IPS-NIHi7 (cell line): ENCODE measurements around the gene DHRSX.
A peak's percentile ranks its signal among the peaks of the same experiment; 100 is the strongest.
"Not testable (repeated sequence)": the region's sequence is repeated elsewhere in the genome, so short reads cannot be mapped to it uniquely, and the experiment has no call there.

Experiments used
- DNase-seq: peaks from one replicate; pipeline ENCODE4 v3.0.0; 2012; ENCODE audit warnings: mixed read lengths; ENCODE audit errors: extremely low spot score

The DHRSX gene

DNA sequence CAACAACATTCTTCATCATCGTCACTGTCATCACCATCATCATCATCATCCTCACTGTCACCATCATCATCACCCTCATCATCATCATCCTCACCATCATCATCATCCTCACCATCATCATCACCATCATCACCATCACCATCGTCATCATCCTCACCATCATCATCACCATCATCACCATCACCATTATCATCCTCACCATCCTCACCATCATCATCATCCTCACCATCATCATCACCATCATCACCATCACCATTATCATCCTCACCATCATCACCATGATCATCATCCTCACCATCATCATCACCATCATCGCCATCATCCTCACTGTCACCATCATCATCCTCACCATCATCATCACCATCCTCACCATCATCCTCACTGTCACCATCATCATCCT is 18.9 kb upstream of the DHRSX start:
- DNase-seq, result not testable (repeated sequence)

DNA sequence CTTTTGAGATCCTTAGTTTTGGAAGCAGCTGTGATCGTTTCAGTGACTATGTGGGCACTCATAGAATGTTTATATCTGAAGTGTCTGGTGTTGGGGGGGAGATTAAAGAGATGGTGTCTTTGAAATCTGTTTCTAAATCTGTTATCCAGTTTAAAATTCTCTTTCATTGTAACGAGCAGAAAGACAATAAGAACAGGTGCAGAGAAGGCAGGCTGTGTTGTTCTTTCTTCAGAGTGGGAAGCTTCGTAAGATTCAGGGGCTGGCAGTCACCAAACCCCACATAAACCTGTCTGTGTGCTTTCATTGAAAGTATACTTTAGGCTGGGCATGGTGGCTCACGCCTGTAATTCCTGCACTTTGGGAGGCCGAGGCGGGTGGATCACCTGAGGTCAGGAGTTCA is 16.3 kb upstream of the DHRSX start:
- no peak for DNase-seq

DNA sequence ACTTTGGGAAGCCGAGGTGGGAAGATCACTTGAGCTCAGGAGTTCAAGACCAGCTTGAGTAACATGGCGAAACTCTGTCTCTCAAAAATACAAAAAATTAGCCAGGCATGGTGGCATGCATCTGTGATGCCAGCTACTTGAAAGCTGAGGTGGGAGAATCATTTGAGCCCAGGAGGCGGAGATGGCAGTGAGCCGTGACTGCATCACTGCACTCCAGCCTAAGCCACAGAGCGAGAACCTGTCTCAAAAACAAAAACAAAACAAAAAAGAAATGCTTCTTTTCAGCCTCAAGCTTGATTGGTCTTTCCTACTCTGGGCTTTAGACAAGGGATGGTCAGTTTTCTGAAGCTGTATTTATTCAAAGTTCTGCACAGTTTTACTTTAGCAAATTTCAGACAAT is 15.8 kb upstream of the DHRSX start:
- DNase-seq, result no peak

DNA sequence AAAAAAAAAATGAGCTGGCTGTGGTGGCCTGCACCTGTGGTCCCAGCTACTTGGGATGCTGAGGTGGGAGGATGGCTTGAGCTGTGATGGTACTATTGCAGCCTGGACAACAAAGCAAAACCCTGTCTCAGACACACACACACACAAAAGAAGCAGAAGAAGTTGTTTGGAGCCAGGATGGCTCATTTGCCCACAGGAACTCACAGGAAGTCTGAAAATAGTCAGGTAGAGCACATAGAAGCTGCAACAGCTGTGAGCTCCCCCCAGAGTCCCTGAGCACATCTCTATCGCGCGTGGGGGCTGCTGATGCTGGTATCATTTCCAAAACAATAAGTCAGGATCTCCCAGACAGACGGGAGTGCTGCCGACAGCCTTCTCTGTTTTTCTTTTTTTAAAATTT is 13.4 kb upstream of the DHRSX start:
- DNase-seq, result no peak

DNA sequence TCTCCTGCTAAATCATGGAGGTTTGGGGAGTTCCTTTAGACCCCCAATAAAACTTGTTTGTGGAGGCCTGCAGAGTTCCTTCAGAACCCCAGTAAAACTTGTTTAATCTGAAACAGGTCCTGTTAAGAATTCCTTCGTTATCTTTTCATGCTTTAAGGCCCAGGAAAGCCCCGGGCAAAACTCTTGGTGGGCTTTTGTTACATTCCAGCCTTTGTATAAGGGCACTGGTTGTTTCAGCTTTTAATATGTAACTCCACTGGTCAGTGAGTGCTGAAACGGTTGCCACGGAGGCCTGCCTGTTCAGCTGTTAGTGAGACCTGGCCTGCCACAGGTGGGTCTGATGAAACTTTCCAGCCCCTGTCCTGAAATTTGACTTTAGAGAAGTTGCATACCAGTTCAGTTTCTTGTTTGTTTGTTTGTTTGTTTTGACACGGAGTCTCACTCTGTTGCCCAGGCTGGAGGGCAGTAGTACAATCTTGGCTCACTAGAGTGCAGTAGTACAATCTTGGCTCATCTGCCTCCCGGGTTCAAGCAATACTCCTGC is 12.4 kb upstream of the DHRSX start:
- DNase-seq, result no peak

DNA sequence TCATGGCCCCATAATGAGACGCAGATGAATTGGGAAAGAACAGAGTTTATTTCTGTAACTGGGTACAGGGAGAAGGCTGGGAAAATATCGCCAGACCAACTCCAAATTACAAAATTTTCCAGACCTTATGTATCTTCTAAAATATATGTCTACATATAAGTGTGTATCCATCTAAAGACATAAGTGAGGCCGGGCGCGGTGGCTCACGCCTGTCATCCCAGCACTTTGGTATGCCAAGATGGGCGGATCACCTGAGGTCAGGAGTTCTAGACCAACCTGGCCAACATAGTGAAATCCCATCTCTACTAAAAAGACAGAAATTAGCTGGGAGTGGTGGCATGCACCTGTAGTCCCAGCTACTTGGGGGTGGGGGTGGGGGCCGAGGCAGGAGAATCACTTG is 11.7 kb upstream of the DHRSX start:
- DNase-seq, result no peak

DNA sequence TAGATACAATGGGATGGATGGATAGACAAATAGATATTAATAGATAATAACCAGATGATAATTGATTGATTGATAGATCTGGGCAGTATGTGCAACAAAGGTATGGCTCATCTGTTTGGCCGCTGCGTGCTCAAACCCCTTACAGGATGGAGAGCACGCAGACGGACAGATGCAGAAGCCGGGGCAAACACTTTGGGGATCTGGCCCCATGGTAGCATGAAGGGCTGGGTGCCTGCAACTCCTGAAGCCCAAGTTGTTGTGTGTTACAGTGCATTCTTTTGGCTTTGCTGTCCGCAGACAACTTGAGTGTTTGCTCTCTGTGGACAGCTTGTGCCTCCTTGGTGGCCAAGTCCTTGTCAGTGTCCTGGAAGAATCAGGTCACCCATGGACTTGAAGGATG is 10.6 kb upstream of the DHRSX start:
- no peak for DNase-seq

DNA sequence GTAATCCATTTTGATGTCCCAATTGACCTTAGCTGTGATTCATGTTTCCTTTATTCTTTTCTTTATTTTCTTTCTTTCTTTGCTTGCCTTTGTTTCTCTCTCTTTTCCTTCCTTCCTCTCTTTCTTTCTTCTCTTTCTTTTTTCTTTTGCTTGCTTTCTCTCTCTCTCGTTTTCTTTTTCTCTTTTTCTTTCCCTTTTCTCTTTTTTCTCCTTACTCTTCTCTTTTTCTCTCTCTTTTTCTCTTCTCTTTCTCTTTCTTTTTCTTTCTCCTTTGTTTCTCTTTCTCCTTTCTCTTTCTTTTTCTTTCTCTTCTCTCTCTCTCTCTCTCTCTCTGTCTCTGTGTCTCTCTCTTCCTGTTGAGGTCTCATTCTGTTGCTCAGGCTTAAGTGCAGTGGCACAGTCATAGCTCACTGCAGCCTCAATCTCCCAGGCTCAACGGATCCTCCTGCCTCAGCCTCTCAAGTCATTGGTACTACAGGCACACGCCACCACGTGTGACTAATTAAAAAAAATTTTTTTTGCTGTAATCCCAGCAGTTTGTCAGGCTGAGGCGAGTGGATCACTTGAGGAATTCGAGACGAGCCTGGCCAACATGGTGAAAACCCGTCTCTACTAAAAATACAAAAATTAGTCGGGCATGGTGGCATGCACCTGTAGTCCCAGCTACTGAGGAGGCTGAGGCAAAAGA is 8.0 kb upstream of the DHRSX start:
- DNase-seq, result no peak

DNA sequence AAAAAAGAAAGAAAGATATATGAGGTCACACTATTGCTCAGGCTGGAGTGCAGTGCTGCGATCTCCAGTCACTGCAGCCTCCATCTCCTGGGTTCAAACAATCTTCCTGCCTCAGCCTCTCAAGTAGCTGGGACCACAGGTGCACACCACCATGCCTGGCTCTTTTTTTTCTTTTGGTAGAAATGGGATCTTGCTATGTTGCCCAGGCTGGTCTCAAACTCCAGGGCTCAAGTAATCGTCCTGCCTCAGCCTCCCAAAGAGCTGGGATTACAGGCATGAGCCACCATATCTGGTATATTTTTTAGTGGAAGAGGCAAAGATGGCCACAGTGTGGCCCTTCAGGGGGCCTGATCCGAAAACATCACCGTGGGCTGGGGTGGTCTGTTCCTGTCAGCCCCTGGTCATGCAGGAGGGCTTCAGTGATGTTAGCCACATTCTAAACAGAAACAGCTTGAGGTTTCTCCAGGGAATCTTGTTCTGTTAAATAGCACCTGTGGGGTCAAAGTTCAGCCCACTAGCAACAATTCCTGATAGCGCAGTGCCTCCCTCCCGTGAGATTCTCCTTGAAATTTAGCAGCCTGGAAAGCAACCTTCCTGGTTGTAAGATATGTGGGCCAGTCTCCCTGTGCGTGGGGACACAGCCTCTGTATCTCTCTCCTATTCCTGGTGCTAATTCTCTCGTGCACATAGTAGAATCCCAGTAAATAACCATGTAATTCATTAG is 7.3 kb upstream of the DHRSX start:
- no peak for DNase-seq

DNA sequence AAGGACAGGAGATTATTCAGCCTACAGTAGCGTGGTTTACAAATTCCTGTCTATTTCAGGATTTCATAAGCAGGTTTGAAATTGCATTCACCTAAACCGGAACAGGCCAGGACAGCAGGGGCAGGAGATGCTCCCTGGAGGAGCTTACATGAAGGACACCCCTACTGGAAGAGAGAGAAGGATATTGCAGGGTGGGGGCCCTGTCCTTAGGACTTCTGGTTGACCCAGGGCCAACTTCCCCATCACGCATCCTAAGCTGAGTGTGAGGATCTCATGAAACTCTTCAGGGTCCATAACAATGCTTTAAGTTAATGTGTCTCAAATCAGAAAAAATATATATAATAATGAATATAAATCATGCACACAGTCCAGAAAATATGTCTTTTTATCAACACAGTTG is 6.4 kb upstream of the DHRSX start:
- no peak for DNase-seq

DNA sequence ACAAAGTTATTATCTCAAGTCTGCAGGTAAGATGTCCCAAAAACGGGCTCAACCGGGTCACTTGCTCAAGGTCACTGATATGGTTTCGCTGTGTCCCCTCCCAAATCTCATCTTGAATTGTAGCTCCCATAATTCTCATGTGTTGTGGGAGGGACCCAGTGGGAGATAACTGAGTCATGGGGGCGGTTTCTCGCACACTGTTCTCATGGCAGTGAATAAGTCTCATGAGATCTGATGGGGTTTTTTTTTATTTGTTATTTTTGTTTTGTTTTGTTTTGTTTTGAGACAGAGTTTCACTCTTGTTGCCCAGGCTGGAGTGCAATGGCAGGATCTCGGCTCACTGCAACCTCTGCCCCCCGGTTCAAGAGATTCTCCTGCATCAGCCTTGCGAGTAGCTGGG is 4.6 kb upstream of the DHRSX start:
- DNase-seq, result not testable (repeated sequence)

DNA sequence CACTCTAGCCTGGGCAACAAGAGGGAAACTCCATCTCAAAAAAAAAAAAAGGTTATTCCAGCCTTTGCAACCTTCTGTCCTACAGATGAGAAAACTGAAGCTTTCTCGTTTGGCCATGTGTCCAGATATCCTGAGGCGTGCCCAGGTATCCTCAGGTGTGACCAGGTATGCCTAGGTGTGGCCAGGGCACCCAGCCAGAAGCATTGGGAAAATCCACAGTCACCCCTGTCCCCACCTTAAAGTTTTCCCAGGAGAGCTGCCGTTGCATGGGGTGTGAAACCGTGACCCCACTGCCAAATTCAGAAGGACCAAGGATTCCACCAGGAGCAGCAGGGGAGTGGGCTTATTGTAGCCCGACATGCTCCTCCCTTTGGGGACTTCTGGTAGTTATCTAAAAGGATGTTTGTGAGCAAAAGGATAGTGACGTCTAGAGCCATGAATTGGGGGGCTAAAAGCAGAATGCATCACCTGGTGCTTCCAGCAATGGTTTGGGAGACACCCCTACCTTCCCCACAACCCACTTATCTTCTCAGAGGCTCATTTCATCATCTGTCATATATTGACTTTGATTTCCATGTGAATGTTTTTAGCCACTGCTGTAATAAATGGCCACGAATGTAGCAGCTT is 4.0 kb upstream of the DHRSX start:
- no peak for DNase-seq

DNA sequence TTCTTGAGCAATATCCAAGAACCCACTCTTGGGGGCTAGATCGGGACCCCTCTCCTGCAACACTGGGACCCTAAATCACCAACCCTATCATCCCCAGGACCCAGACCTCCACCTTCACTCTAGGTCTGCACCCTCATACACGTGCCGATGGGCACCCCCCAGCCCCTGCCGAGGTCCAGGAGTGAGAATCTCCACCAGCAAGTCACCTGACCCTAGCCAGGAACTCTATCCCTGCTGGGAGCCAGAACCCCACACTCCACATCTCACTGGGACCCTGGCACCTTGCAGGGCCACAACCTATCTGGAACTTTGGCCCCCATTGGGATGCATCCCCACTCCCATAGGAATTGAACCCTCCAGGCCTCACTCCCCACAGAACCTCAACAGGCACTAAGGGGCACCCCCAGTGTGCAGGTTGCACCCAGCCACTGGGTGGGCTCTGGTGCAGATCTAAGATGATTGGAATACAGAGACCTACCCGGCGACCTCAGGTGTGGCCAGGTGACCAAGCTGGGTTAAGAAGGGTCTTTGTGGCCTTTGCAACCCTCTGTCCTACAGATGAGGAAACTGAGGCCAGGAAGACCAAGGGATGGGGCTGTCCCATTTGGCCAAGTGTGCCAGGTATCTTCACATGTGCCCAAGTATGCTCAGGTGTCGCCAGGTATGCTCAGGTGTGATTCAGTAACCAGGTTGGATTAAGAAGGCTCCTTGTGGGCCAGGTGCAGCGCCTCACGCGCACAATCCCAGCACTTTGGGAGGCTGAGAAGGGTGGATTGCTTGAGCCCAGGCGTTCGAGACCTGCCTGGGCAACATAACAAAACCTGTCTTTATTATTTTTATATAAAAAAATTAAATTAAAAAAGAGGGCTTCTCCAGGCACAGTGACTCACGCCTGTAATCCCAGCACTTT is 3.1 kb upstream of the DHRSX start:
- DNase-seq, result no peak

DNA sequence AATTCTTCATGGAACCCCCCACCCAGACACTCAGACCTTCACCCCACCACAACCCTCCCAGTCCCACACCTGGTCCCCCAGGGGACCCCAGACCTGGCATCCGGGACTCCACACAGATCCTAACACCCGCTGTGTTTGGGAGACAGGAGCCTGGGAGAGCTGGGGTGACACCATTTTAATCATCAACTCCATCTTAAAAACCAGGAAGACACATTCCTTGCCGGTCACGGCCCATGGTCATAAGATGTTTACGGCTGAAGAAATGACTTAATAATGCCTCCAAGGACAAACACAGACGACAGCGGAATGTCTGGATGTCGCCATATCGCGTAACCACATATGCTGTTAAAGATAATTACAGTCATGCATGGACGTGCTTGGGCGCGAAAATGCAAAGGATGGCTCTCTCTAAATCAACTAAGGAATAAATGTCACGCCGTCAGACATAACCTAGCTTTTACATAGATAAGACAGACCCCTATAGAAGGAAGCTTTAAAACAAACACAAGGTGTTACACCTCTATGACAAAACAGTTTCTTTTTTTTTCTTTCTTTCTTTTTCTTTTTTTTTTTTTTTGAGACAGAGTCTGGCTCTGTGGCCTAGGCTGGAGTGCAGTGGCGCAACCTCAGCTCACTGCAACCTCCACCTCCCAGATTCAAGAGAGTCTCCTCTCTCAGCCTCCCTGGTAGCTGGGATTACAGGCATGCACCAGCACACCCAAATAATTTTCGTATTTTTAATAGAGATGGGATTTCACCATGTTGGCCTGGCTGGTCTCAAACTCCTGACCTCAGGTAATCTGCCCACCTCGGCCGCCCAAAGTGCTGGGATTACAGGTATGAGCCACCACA is 2.1 kb upstream of the DHRSX start:
- DNase-seq, result no peak

DNA sequence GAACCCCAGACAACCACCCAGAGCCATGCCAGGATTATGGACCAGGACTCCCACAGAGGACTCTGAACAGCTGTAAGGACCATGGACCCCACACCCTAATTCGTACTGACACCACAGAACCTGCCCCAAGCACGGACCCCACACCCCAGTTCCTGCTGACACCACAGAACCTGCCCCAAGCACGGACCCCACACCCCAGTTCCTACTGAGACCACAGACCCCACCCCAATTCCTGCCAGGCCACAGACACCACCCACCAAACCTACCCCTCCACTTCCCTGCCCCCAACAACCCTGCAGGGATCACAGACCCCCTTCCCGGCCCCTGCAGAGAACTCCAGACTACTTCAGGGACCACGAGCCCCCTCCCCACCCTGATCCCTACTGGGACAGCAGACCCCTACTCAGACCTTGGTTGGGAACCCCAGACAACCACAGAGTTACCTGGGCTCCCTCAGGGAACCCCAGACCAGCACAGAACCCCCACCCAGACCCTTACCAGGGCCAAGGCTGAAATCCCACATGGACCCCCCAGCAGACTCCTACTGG is 1.4 kb upstream of the DHRSX start:
- no peak for DNase-seq

DNA sequence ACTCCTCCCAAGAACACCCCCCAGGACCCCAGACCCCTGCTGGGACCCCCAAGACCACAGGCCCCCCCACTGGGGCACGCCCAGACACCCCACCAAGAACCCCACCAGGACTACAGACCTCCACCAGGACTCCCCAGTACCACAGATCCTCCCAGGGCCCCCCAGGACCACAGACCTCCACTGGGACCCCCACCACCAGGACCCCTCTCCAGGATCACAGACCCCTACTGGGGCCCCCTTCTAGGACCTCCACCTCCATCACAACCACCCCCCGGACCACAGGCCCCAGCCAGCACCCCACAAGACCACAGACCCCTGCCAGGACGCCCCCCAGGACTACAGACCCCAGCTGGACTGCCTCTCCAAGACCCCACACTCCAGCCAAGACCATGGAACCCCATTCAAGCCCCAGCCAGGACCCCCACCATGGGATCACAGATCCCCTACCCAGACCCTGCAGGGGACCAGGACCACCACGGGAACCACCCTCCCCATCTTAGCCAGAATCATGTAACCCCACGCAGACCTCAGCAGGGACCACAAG is 855 bp upstream of the DHRSX start:
- no peak for DNase-seq

DNA sequence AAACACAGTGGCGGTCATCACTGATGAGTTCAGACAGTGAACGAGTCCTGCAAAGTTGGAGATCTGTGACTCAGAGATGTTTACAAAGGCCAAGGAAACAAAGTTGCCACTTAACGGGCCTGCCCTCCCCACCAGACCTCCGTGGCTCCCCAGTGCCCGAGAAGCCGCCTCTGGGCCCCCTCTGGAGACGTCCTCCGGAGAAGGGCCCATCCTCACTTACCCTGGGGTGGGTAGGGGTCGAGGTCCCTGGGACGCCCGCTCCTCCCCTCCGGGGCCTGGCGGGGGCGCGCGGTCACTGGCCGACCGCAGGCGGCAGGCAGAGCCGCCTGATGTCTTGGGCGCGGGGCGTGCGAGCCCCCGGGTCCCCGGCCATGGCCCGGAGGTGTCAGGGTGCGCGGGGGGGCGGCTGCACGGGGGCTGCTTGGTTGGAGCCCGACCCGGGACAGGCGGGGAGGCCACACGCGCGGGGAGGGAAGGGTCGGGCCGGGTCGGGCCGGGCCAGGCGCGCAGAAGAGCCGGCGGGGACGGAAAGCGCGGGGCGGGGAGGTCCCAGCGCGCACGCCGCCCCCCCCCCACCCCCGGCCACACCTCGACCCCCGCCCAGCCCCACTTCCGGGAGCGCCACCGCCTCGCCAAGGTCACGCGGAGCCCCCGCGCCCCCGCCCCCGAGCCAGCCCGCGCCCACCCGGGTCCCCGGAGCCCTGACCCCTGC is 529 bp downstream of the DHRSX start:
- DNase-seq, result peak; percentile 68

DNA sequence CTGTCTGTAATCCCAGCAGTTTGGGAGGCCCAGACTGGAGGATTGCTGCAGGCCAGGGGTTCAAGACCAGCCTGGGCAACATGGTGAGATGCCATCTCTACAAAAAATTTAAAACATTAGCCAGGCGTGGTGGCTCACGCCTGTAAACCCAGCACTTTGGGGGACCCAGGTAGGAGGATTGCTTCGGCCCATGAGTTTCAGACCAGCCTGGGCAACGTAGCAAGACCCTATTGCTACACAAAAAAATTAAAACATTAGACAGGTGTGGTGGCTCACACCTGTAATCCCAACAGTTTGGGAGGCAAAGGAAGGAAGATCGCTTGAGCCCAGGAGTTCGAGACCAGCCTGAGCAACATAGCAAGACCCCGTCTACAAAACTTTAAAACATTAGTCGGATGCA is 1.3 kb downstream of the DHRSX start:
- DNase-seq, result no peak

DNA sequence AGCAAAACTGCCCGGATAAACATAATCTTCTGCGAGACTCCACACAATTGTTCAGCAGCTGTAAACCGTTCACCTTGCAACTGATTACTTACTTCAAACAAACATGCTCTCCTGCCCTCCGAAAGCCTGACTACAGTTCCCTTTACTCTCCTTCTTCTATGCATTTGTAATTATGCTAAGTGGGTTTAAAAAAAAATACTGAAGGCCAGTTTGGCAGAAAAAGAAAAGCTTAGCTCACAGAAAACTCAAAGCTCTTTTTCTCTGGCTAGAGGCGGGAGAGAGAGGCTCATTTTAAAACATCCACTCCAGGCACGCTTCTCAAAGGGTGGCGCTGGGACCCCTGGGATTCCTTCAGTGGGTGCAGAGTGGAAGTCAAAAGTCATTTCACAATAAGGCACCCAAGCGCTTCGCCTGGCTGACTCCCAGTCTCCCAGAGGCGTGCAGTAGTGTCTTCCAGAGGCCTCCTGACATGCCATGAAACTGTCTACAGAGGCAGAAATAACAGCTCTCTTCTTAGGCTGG is 1.9 kb downstream of the DHRSX start:
- no peak for DNase-seq
